Measurements from ENCODE around the gene PRC1.

GRCh38 chr15:90987561-90988141 is 6.7 kb downstream of the PRC1 start:
- TF ChIP-seq, protein P1, sequence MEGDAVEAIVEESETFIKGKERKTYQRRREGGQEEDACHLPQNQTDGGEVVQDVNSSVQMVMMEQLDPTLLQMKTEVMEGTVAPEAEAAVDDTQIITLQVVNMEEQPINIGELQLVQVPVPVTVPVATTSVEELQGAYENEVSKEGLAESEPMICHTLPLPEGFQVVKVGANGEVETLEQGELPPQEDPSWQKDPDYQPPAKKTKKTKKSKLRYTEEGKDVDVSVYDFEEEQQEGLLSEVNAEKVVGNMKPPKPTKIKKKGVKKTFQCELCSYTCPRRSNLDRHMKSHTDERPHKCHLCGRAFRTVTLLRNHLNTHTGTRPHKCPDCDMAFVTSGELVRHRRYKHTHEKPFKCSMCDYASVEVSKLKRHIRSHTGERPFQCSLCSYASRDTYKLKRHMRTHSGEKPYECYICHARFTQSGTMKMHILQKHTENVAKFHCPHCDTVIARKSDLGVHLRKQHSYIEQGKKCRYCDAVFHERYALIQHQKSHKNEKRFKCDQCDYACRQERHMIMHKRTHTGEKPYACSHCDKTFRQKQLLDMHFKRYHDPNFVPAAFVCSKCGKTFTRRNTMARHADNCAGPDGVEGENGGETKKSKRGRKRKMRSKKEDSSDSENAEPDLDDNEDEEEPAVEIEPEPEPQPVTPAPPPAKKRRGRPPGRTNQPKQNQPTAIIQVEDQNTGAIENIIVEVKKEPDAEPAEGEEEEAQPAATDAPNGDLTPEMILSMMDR (IDR thresholded peaks at IDR 0.05) = no peak
- TF ChIP-seq POLR2A (IDR thresholded peaks at IDR 0.05) (no peak), EP300 (IDR thresholded peaks at IDR 0.05) (no peak)
